HCT116 (cell line): Measurements from ENCODE around the gene TNFAIP8. TPM values are rescaled to one million over a fixed set of nuclear protein-coding genes. Genes with fewer than 3 reads are reported as not detected.

Experiments
- ATAC-seq: fragments of 200-7000 bp; cut with Tn5 transposase; 2 replicates; pipeline ENCODE4 v1.9.1; 2020; ENCODE audit warnings: mild to moderate bottlenecking, moderate library complexity
- BruUV-seq: library from RNA; stranded (reverse); fragments of 400-500 nt; replicated peaks from 2 replicates; lab custom pipeline; 2021; lab: Mats Ljungman, UMichigan
- CTCF ChIA-PET: fragments of 300-600 bp; sonication (Branson Sonifier 250); formaldehyde crosslinking; loops from one replicate; lab custom pipeline; 2021; ENCODE audit warnings: antibody characterized with exemption; lab: Charles Lee
- POLR2A ChIA-PET: fragments of 300-600, 350-600 bp; sonication (Branson Sonifier 250); formaldehyde crosslinking; loops from one replicate; lab custom pipeline; 2021; ENCODE audit warnings: antibody characterized with exemption; lab: Charles Lee
- RAD21 ChIA-PET, 2 experiments: fragments of 300-600 bp; sonication (Branson Sonifier 250); formaldehyde crosslinking; loops; one replicate each; lab custom pipeline; 2023; ENCODE audit warnings: low total read pairs in 2 of 2; ENCODE audit not compliant: uncharacterized antibody in 2 of 2, unreplicated experiment in 2 of 2, low non-redundant PET in 1 of 2; lab: Charles Lee
- DNase-seq: peaks from one replicate; pipeline ENCODE4 v3.0.0-alpha.2; 2010; ENCODE audit warnings: low read depth, low spot score
- H2AFZ ChIP-seq: fragments of 200-600 bp; shearing (Covaris generic), sonication (generic); 2 replicates; pipeline ENCODE4 v1.6.1; 2017; ENCODE audit warnings: low read depth, mixed run types, mixed read lengths, antibody characterized with exemption, low read length; ENCODE audit not compliant: poor library complexity, severe bottlenecking
- H3K27ac ChIP-seq: 2 replicates; pipeline ENCODE4 v1.5.1; 2012; ENCODE audit warnings: low read depth, low read length
- H3K27me3 ChIP-seq: fragments of 200-600 bp; sonication (generic); 2 replicates; pipeline ENCODE4 v1.6.1; 2016; ENCODE audit warnings: mixed run types, low read length, mixed read lengths; ENCODE audit not compliant: insufficient read depth
- H3K36me3 ChIP-seq, 2 experiments: fragments of 200-500 bp in 1 of 2; fragments of 200-600 bp in 1 of 2; sonication (Bioruptor generic) in 1 of 2; sonication (generic) in 1 of 2; 2 replicates each; pipeline versions ENCODE4 v1.5.1 to v1.6.1; 2014 to 2016; ENCODE audit warnings: low read length in 2 of 2, inconsistent platforms in 1 of 2, mixed read lengths in 1 of 2, mixed run types in 1 of 2; ENCODE audit not compliant: insufficient read depth in 2 of 2, control insufficient read depth in 1 of 2
- H3K4me1 ChIP-seq, 2 experiments: fragments of 200-600 bp in 1 of 2; sonication (generic) in 1 of 2; 2 replicates each; pipeline versions ENCODE4 v1.5.1 to v1.6.1; 2012 to 2017; ENCODE audit warnings: low read length in 2 of 2, inconsistent platforms in 1 of 2, mild to moderate bottlenecking in 1 of 2, mixed read lengths in 1 of 2, mixed run types in 1 of 2, moderate library complexity in 1 of 2; ENCODE audit not compliant: insufficient read depth in 2 of 2, control insufficient read depth in 1 of 2
- H3K4me2 ChIP-seq: fragments of 200-600 bp; sonication (generic); 2 replicates; pipeline ENCODE4 v1.6.1; 2017; ENCODE audit warnings: mixed run types, low read length, mixed read lengths
- H3K4me3 ChIP-seq, 2 experiments: fragments of 200-600 bp in 1 of 2; sonication (generic) in 1 of 2; replicated peaks in 1 of 2; 2 replicates each; pipeline ENCODE4 v1.5.1; 2011 to 2016; ENCODE audit warnings: low read length in 2 of 2, control low read depth in 1 of 2, low read depth in 1 of 2, mild to moderate bottlenecking in 1 of 2, mixed read lengths in 1 of 2, mixed run types in 1 of 2
- H3K79me2 ChIP-seq: fragments of 200-600 bp; sonication (generic); 2 replicates; pipeline ENCODE4 v1.6.1; 2017; ENCODE audit warnings: mild to moderate bottlenecking, mixed run types, low read length, moderate library complexity, mixed read lengths; ENCODE audit not compliant: insufficient read depth
- H3K9ac ChIP-seq: fragments of 200-600 bp; sonication (generic); 2 replicates; pipeline ENCODE4 v1.6.1; 2016; ENCODE audit warnings: low read length, mixed read lengths
- H3K9me2 ChIP-seq: fragments of 200-600 bp; sonication (generic), shearing (Covaris generic); 2 replicates; pipeline ENCODE4 v1.6.1; 2017; ENCODE audit warnings: mixed run types, mild to moderate bottlenecking, moderate library complexity; ENCODE audit not compliant: insufficient read depth
- H3K9me3 ChIP-seq, 2 experiments: fragments of 200-500 bp in 1 of 2; fragments of 200-600 bp in 1 of 2; sonication (Bioruptor generic) in 1 of 2; sonication (generic) in 1 of 2; 2 replicates each; pipeline ENCODE4 v1.6.1; 2014 to 2017; ENCODE audit warnings: low read length in 2 of 2, mixed read lengths in 2 of 2, inconsistent platforms in 1 of 2, low read depth in 1 of 2, mild to moderate bottlenecking in 1 of 2, mixed run types in 1 of 2, moderate library complexity in 1 of 2; ENCODE audit not compliant: control insufficient read depth in 1 of 2, insufficient read depth in 1 of 2
- H4K20me1 ChIP-seq: fragments of 200-600 bp; sonication (generic), shearing (Covaris generic); 2 replicates; pipeline ENCODE4 v1.6.1; 2017; ENCODE audit warnings: mixed run types, mild to moderate bottlenecking, moderate library complexity; ENCODE audit not compliant: insufficient read depth
- ATF3 ChIP-seq: IDR thresholded peaks from 2 replicates; pipeline ENCODE4 v1.6.1; 2012
- CBX3 ChIP-seq: IDR thresholded peaks from 2 replicates; pipeline ENCODE4 v1.6.1; 2012; ENCODE audit warnings: low read depth
- CEBPB ChIP-seq: IDR thresholded peaks from 2 replicates; pipeline ENCODE4 v1.6.1; 2012; ENCODE audit warnings: low read depth
- CTCF ChIP-seq, 3 experiments: fragments of 200-600 bp in 1 of 3; sonication (generic) in 1 of 3; IDR thresholded peaks in 2 of 3; conservative IDR thresholded peaks in 1 of 3; 2 replicates each; pipeline ENCODE4 v1.5.1; 2012 to 2017; ENCODE audit warnings: low read depth in 2 of 3, low read length in 2 of 3, antibody characterized with exemption in 1 of 3, borderline replicate concordance in 1 of 3, control low read depth in 1 of 3, mild to moderate bottlenecking in 1 of 3, mixed read lengths in 1 of 3, mixed run types in 1 of 3, moderate library complexity in 1 of 3; ENCODE audit not compliant: insufficient read depth in 1 of 3
- EGR1 ChIP-seq: IDR thresholded peaks from 2 replicates; pipeline ENCODE4 v1.6.1; 2012; ENCODE audit warnings: low read depth
- ELF1 ChIP-seq: IDR thresholded peaks from 2 replicates; pipeline ENCODE4 v1.6.1; 2012; ENCODE audit warnings: low read depth, borderline replicate concordance
- EZH2 ChIP-seq: fragments of 200-600 bp; sonication (generic); IDR thresholded peaks from 2 replicates; pipeline ENCODE4 v1.6.1; 2017; ENCODE audit warnings: antibody characterized with exemption, mixed run types
- EZH2phosphoT487 ChIP-seq: fragments of 200-600 bp; IDR thresholded peaks from 2 replicates; pipeline ENCODE4 v1.6.1; 2018; ENCODE audit warnings: antibody characterized with exemption, borderline replicate concordance
- JUND ChIP-seq: IDR thresholded peaks from 2 replicates; pipeline ENCODE4 v1.6.1; 2012
- MAX ChIP-seq: IDR thresholded peaks from 2 replicates; pipeline ENCODE4 v1.6.1; 2012
- POLR2AphosphoS5 ChIP-seq: IDR thresholded peaks from 2 replicates; pipeline ENCODE4 v1.6.1; 2011; ENCODE audit warnings: mild to moderate bottlenecking, low read depth, low read length, moderate library complexity
- RAD21 ChIP-seq: IDR thresholded peaks from 2 replicates; pipeline ENCODE4 v1.6.1; 2012; ENCODE audit warnings: low read depth, mild to moderate bottlenecking
- REST ChIP-seq: IDR thresholded peaks from 2 replicates; pipeline ENCODE4 v1.6.1; 2012; ENCODE audit warnings: low read depth
- SIN3A ChIP-seq: IDR thresholded peaks from 2 replicates; pipeline ENCODE4 v1.6.1; 2012; ENCODE audit warnings: low read depth
- SP1 ChIP-seq: IDR thresholded peaks from 2 replicates; pipeline ENCODE4 v1.6.1; 2012; ENCODE audit warnings: low read depth
- YY1 ChIP-seq: IDR thresholded peaks from 2 replicates; pipeline ENCODE4 v1.6.1; 2011; ENCODE audit warnings: low read length, low read depth, moderate library complexity, mild to moderate bottlenecking; ENCODE audit not compliant: insufficient replicate concordance; ENCODE audit errors: extremely low read depth
- ZNF274 ChIP-seq: fragments of 200-500 bp; sonication (Bioruptor generic); IDR thresholded peaks from 2 replicates; pipeline ENCODE4 v1.6.1; 2014; ENCODE audit warnings: mild to moderate bottlenecking, low read depth, low read length, inconsistent platforms
- intact Hi-C: fragments of 100-400 bp; cut with micrococcal nuclease; formaldehyde crosslinking; loops from 2 replicates; pipeline ENCODE4 v1.10.0; 2022
- total RNA-seq: library from RNA; stranded (reverse); gene quantifications from one replicate; pipeline ENCODE4 v1.2.1, GENCODE V29; 2021; ENCODE audit not compliant: unreplicated experiment

TNFAIP8 gene
- total RNA-seq, 1 experiment from 2014 or later, result 18.4 TPM

GRCh38 chr5:119377066-119377465 is 21.2 kb downstream of the TNFAIP8 start:
- no peak for TF ChIP-seq SIN3A
- TF ChIP-seq EZH2, result no peak
- TF ChIP-seq MAX, result no peak
- TF ChIP-seq CEBPB, result no peak
- no peak for TF ChIP-seq EGR1
- no peak for TF ChIP-seq ZNF274
- TF ChIP-seq RAD21, result no peak
- TF ChIP-seq CBX3, result no peak
- no peak for TF ChIP-seq POLR2AphosphoS5
- no peak for TF ChIP-seq YY1
- TF ChIP-seq JUND, result no peak
- no peak for TF ChIP-seq SP1
- TF ChIP-seq ELF1, result no peak
- no peak for TF ChIP-seq EZH2phosphoT487
- TF ChIP-seq CTCF (IDR thresholded peaks at IDR 0.05 in 2 of 3, conservative IDR thresholded peaks at IDR 0.05 in 1 of 3; ENCODE audit: borderline replicate concordance in 1 of 3, insufficient read depth in 1 of 3, low read depth in 2 of 3, low read length in 2 of 3), result no peak
- no peak for TF ChIP-seq ATF3
- TF ChIP-seq REST, result no peak
- Histone ChIP-seq H3K4me3 (no peak overlapping the region), H3K9ac (no peak overlapping the region), H3K4me1 (no peaks in the 10 kb centered on the region), H3K9me2 (no peaks in the 10 kb centered on the region), H2AFZ (no peak overlapping the region), H3K27me3 (no peaks in the 10 kb centered on the region), H3K9me3 (no peaks in the 10 kb centered on the region), H3K79me2 (no peaks in the 10 kb centered on the region), H3K27ac (no peak overlapping the region), H3K4me2 (no peak overlapping the region), H3K36me3 (no peaks in the 10 kb centered on the region), H4K20me1 (no peaks in the 10 kb centered on the region)
- intact Hi-C loops, result no loop called here
- DNase-seq, result no peak
- RAD21 ChIA-PET, result no interaction called here
- POLR2A ChIA-PET, result no interaction called here
- no TSS peak for BruUV-seq
- CTCF ChIA-PET, result no interaction called here
- no peak for ATAC-seq
